Gastroesophageal sphincter (tissue), 4 donors: ENCODE results near the gene DDHD1. TPM values are rescaled to one million over a fixed set of nuclear protein-coding genes. Genes with fewer than 3 reads are reported as not detected.

Experiments used
- ATAC-seq: fragments of 150-250 bp; one replicate; pipeline ENCODE4 v1.9.1; 2016; ENCODE audit warnings: mild to moderate bottlenecking, moderate library complexity
- H3K27ac ChIP-seq, 4 donors: fragments of 200-600 bp; sonication (generic) in 3 of 4; 1 replicate in 3 of 4; 2 replicates in 1 of 4; pipeline ENCODE4 v1.5.1; 2016 to 2019
- H3K27me3 ChIP-seq: fragments of 200-600 bp; sonication (generic); one replicate; pipeline ENCODE4 v1.5.1; 2019
- H3K36me3 ChIP-seq, 2 donors: fragments of 200-600 bp; sonication (generic); one replicate each; pipeline ENCODE4 v1.5.1; 2019; ENCODE audit warnings: control low read depth in 1 of 2
- H3K4me1 ChIP-seq, 3 donors: fragments of 200-600 bp; sonication (generic); 1 replicate in 2 of 3; 2 replicates in 1 of 3; pipeline ENCODE4 v1.5.1; 2016 to 2019; ENCODE audit warnings: control low read depth in 2 of 3
- H3K4me3 ChIP-seq, 2 donors: fragments of 200-600 bp; sonication (generic); one replicate each; pipeline ENCODE4 v1.5.1; 2019; ENCODE audit warnings: mild to moderate bottlenecking in 1 of 2, moderate library complexity in 1 of 2
- H3K9me3 ChIP-seq, 3 donors: fragments of 200-600 bp; sonication (generic); one replicate each; pipeline ENCODE4 v1.5.1; 2017 to 2019; ENCODE audit warnings: control low read depth in 2 of 3
- CTCF ChIP-seq, 4 experiments: fragments of 200-600 bp in 2 of 4; fragments of 450-650 bp in 2 of 4; sonication (generic) in 1 of 4; IDR thresholded peaks; one replicate each; pipeline ENCODE4 v1.5.1; 2017 to 2019; ENCODE audit warnings: antibody characterized with exemption in 4 of 4, mild to moderate bottlenecking in 2 of 4, moderate library complexity in 2 of 4
- EP300 ChIP-seq: sonication (generic); formaldehyde crosslinking; IDR thresholded peaks from one replicate; pipeline ENCODE4 v1.6.1; 2017; ENCODE audit warnings: antibody characterized with exemption, mild to moderate bottlenecking
- POLR2A ChIP-seq, 2 donors: fragments of 450-650 bp; IDR thresholded peaks; one replicate each; pipeline ENCODE4 v1.6.1; 2017; ENCODE audit warnings: antibody characterized with exemption in 2 of 2, mild to moderate bottlenecking in 2 of 2, moderate library complexity in 1 of 2
- POLR2AphosphoS5 ChIP-seq: sonication (generic); formaldehyde crosslinking; IDR thresholded peaks from one replicate; pipeline ENCODE4 v1.6.1; 2017; ENCODE audit warnings: antibody characterized with exemption
- WGBS, 2 donors: methylation state at CpG; one replicate each; pipeline ENCODE4 v1.1.5; 2018; ENCODE audit warnings: low coverage in 1 of 2; 5-methylcytosine and 5-hydroxymethylcytosine counted together
- small RNA-seq, 4 donors: library from RNA; depleted of rRNA; stranded (forward); fragments of <200 nt; gene quantifications; one replicate each; pipeline ENCODE3, GENCODE V24; 2016
- total RNA-seq, 4 donors: library from RNA; depleted of rRNA; stranded (reverse); fragments of >200 nt; gene quantifications; one replicate each; pipeline ENCODE4 v1.1.0, GENCODE V29; 2016

Gene DDHD1
- total RNA-seq, 4 donors from 2014 or later: 15.4 to 36.4 (median 20.7) TPM

- no peaks in the 10 kb centered on the region for H3K9me3 ChIP-seq
These were observed 165.6 kb downstream of the DDHD1 start for GRCh38 chr14:52987514-52987913.

GRCh38 chr14:52987042-52987441 is 166.1 kb downstream of the DDHD1 start:
- no peaks in the 10 kb centered on the region for H3K27me3 ChIP-seq
- WGBS, 2 donors: 58 to 64% methylated on average over 2 of the region's 2 CpGs
- H3K4me1 ChIP-seq: no peaks in the 10 kb centered on the region
- no peak overlapping the region for H3K4me3 ChIP-seq
- no peak overlapping the region for H3K27ac ChIP-seq
- no peaks in the 10 kb centered on the region for H3K9me3 ChIP-seq
- H3K36me3 ChIP-seq: no peaks in the 10 kb centered on the region
- ATAC-seq: no peak
- TF ChIP-seq POLR2A (IDR thresholded peaks at IDR 0.05) (no peak), EP300 (no peak), CTCF (IDR thresholded peaks at IDR 0.05) (no peak)

More at GRCh38 chr14:52987514-52987913, 165.6 kb downstream of the DDHD1 start:
- WGBS, 2 donors: 57 to 68% methylated on average over 1 to 3 of the region's 3 CpGs
- H3K27ac ChIP-seq: no peak overlapping the region
- no peaks in the 10 kb centered on the region for H3K4me1 ChIP-seq
- H3K36me3 ChIP-seq: no peaks in the 10 kb centered on the region
- H3K4me3 ChIP-seq: no peak overlapping the region
- H3K27me3 ChIP-seq: no peaks in the 10 kb centered on the region
- no peak for ATAC-seq
- TF ChIP-seq POLR2AphosphoS5 (no peak), POLR2A (IDR thresholded peaks at IDR 0.05) (no peak), EP300 (no peak), CTCF (IDR thresholded peaks at IDR 0.05) (no peak)

Small RNAs within 50 kb of the gene (small RNA-seq; reads per million reads assigned to genes)
- gene AL352979.1: 0 reads per million in 4 donors

Other genes with a start within 250 kb of the DDHD1 start
- gene FERMT2, start 202.3 kb downstream of the DDHD1 start, total RNA-seq: 100 to 1,000 TPM; 364 to 398 (median 388) TPM